Transverse colon (tissue), 4 donors: ENCODE results near the gene LRP8. TPM values are rescaled to one million over a fixed set of nuclear protein-coding genes. Genes with fewer than 3 reads are reported as not detected.

Source experiments
- DNase-seq: peaks from one replicate; pipeline ENCODE4 v3.0.0-alpha.2; 2019
- H3K27ac ChIP-seq, 4 donors: fragments of 200-600 bp; sonication (generic); 2 replicates each; pipeline ENCODE4 v1.5.1; 2016 to 2018; ENCODE audit warnings: inconsistent platforms in 4 of 4
- H3K27me3 ChIP-seq: fragments of 200-600 bp; sonication (generic); 2 replicates; pipeline ENCODE4 v1.5.1; 2017; ENCODE audit warnings: inconsistent platforms
- H3K36me3 ChIP-seq, 4 donors: fragments of 200-600 bp; sonication (generic); 2 replicates each; pipeline ENCODE4 v1.5.1; 2017 to 2019; ENCODE audit warnings: inconsistent platforms in 4 of 4
- H3K4me1 ChIP-seq, 4 donors: fragments of 200-600 bp; sonication (generic); 2 replicates each; pipeline ENCODE4 v1.5.1; 2017 to 2020; ENCODE audit warnings: inconsistent platforms in 4 of 4
- H3K4me3 ChIP-seq, 4 donors: fragments of 200-600 bp; sonication (generic); 1 replicate in 1 of 4; 2 replicates in 3 of 4; pipeline versions ENCODE4 v1.5.1 to v1.6.1; 2017 to 2019; ENCODE audit warnings: inconsistent platforms in 4 of 4
- H3K9me3 ChIP-seq, 2 donors: fragments of 200-600 bp; sonication (generic); 2 replicates each; pipeline ENCODE4 v1.5.1; 2017 to 2019; ENCODE audit warnings: inconsistent platforms in 2 of 2
- EP300 ChIP-seq: sonication (generic); formaldehyde crosslinking; IDR thresholded peaks from one replicate; pipeline ENCODE4 v1.6.1; 2017; ENCODE audit warnings: antibody characterized with exemption, low read depth
- POLR2A ChIP-seq: fragments of 450-650 bp; IDR thresholded peaks from one replicate; pipeline ENCODE4 v1.6.1; 2016; ENCODE audit warnings: antibody characterized with exemption, mild to moderate bottlenecking, moderate library complexity
- POLR2AphosphoS5 ChIP-seq, 3 donors: sonication (generic); formaldehyde crosslinking; IDR thresholded peaks; one replicate each; pipeline ENCODE4 v1.6.1; 2016; ENCODE audit warnings: antibody characterized with exemption in 3 of 3
- WGBS, 2 donors: methylation state at CpG; one replicate each; pipeline ENCODE4 v1.1.5; 2018; ENCODE audit warnings: low coverage in 1 of 2; 5-methylcytosine and 5-hydroxymethylcytosine counted together
- in situ Hi-C, 4 donors: fragments of 200-750 bp; cut with MboI; loops; one replicate each; pipeline versions ENCODE4 v1.15.0 to v1.15.1; 2017; ENCODE audit warnings: low sequenced_read_pairs in 3 of 4, low pct_ligation_motif_present in 1 of 4, low pct_unique_long_range_greater_than_20kb in 1 of 4
- intact Hi-C: fragments of 100-400 bp; cut with DNase I; formaldehyde crosslinking; loops from one replicate; pipeline ENCODE4 v1.15.1; 2023; ENCODE audit warnings: low total_unique reads
- total RNA-seq, 4 donors: library from RNA; depleted of rRNA; stranded (reverse); fragments of >200 nt; gene quantifications; one replicate each; pipeline ENCODE4 v1.1.0, GENCODE V29; 2016
- TF ChIP-seq, protein P1 (sequence below), 5 experiments: fragments of 200-600 bp in 3 of 5; fragments of 450-650 bp in 2 of 5; sonication (generic) in 3 of 5; IDR thresholded peaks; 1 replicate in 2 of 5; 2 replicates in 3 of 5; pipeline ENCODE4 v1.5.1; 2016 to 2017; ENCODE audit warnings: antibody characterized with exemption in 5 of 5, inconsistent platforms in 3 of 5, mild to moderate bottlenecking in 2 of 5, moderate library complexity in 1 of 5

The LRP8 gene
- total RNA-seq, 4 donors from 2014 or later: 0.37 to 10.7 (median 1.4) TPM

DNA sequence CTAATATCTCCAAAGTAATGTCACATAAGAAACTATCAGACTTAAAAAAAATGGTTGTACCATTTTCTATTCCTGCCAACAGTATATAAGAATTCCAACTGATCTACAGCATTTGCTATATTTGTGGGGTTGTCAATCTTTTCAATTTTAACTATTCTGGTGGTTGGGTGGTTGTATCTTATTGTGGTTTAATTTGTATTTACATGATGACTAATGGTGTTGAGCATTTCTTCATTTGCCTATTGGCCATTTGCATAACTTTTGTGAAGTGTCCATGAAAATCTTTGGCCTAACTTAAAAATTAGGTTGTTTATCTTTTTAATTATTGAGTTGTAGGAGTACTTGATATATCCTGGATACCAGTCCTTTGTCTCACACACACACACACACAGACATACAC, 26.2 kb upstream of the LRP8 start:
- Histone ChIP-seq H3K36me3 (no peaks in the 10 kb centered on the region), H3K9me3 (peaks cover 0 to 19% of the 10 kb centered on the region in 2 donors), H3K4me3 (no peak overlapping the region), H3K27ac (no peak overlapping the region), H3K27me3 (peaks cover 4% of the 10 kb centered on the region), H3K4me1 (no peaks in the 10 kb centered on the region)
- in situ Hi-C loops: no loop called here
- intact Hi-C loops: loop anchor here (1.0 kb wide), 1 partner anchor 37 kb away; no protein-coding TSS in a partner anchor
- TF ChIP-seq POLR2AphosphoS5 (IDR thresholded peaks at IDR 0.05): no peak
- TF ChIP-seq, protein P1, sequence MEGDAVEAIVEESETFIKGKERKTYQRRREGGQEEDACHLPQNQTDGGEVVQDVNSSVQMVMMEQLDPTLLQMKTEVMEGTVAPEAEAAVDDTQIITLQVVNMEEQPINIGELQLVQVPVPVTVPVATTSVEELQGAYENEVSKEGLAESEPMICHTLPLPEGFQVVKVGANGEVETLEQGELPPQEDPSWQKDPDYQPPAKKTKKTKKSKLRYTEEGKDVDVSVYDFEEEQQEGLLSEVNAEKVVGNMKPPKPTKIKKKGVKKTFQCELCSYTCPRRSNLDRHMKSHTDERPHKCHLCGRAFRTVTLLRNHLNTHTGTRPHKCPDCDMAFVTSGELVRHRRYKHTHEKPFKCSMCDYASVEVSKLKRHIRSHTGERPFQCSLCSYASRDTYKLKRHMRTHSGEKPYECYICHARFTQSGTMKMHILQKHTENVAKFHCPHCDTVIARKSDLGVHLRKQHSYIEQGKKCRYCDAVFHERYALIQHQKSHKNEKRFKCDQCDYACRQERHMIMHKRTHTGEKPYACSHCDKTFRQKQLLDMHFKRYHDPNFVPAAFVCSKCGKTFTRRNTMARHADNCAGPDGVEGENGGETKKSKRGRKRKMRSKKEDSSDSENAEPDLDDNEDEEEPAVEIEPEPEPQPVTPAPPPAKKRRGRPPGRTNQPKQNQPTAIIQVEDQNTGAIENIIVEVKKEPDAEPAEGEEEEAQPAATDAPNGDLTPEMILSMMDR (IDR thresholded peaks at IDR 0.05): no peak
- TF ChIP-seq EP300: no peak
- TF ChIP-seq POLR2A: no peak
- DNase-seq: no peak

DNA sequence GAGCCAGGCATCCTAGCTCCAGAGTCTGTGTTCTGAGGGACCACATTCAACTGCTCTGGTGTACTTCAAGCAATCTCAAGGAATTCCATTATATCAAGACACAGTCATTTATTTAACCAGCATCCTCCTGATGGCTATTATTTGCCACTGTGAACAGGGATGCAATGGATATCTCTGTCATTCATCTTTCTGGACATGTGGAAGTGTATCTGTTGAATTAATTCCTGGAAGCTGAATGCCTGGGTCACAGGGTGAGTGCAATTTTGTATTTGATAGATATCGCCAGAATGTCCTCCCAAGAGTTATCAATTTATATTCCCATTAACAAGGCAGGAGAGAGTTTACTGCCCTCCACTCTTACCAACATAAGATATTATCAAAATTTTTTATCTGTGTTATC, 24.7 kb upstream of the LRP8 start:
- intact Hi-C loops: no loop called here
- 90 to 93% methylated on average over 1 of the region's 1 CpG for WGBS, 2 donors
- no peaks in the 10 kb centered on the region for H3K36me3 ChIP-seq
- H3K4me1 ChIP-seq: no peaks in the 10 kb centered on the region
- H3K9me3 ChIP-seq: peaks cover 0 to 12% of the 10 kb centered on the region in 2 donors
- H3K4me3 ChIP-seq: no peak overlapping the region
- TF ChIP-seq POLR2A: no peak
- TF ChIP-seq, protein P1 (IDR thresholded peaks at IDR 0.05): no peak
- no peak for TF ChIP-seq POLR2AphosphoS5 (IDR thresholded peaks at IDR 0.05)
- TF ChIP-seq EP300: no peak
- no peak for DNase-seq
- in situ Hi-C loops: no loop called here
- peaks cover under 1% of the 10 kb centered on the region for H3K27me3 ChIP-seq
- no peak overlapping the region for H3K27ac ChIP-seq

DNA sequence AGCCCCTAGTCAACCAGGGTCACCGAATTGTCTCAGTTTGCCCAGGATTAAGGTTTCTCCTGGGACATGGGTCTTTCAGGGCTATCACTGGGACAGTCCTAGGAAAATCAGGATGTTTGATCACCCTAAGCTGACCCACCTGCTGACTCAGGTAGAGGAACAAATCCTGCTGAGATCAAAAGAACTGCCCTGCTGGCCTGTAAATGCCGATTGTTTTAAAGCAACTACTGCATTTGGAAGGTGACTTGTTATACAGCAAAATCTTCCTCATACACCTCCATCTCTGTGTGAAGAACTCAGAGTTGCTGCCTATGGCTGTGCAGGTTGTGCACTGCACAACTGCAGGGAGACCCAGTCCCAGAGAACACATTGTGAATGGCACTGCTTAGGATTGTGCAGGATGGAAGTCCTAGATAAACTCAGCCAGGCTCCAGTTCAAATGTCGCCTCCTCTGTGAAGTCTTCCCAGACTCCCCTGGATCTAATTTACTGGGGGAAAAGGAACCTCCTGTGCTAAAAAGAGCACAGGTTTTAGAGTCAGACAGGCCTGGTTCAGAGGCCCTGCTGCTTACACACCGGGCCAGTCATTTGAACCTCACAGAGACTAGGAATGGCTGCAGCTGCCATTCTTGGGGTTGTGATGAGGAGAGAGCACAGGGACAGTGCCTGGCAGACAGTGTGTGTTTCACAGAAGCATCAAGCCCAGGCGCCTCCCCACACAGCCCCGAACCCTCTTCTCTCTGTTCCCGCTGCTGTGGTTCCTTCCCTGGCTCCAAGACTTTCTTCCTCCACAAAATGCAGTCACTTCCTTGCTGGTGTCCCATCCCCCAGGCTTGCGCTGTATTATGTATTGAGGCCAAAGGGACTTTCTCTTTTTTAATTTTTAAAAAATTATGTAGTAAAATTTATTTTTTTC, 23.2 kb upstream of the LRP8 start:
- 88 to 100% methylated on average over 1 to 8 of the region's 8 CpGs for WGBS, 2 donors
- no peak for DNase-seq
- no peaks in the 10 kb centered on the region for H3K9me3 ChIP-seq
- H3K36me3 ChIP-seq: no peaks in the 10 kb centered on the region
- TF ChIP-seq EP300 (no peak), POLR2AphosphoS5 (IDR thresholded peaks at IDR 0.05) (no peak), POLR2A (no peak)
- TF ChIP-seq, protein P1 (IDR thresholded peaks at IDR 0.05): no peak
- H3K4me1 ChIP-seq: no peaks in the 10 kb centered on the region
- H3K27ac ChIP-seq: no peak overlapping the region
- no peaks in the 10 kb centered on the region for H3K27me3 ChIP-seq
- H3K4me3 ChIP-seq: no peak overlapping the region
- in situ Hi-C loops: no loop called here
- intact Hi-C loops: no loop called here

DNA sequence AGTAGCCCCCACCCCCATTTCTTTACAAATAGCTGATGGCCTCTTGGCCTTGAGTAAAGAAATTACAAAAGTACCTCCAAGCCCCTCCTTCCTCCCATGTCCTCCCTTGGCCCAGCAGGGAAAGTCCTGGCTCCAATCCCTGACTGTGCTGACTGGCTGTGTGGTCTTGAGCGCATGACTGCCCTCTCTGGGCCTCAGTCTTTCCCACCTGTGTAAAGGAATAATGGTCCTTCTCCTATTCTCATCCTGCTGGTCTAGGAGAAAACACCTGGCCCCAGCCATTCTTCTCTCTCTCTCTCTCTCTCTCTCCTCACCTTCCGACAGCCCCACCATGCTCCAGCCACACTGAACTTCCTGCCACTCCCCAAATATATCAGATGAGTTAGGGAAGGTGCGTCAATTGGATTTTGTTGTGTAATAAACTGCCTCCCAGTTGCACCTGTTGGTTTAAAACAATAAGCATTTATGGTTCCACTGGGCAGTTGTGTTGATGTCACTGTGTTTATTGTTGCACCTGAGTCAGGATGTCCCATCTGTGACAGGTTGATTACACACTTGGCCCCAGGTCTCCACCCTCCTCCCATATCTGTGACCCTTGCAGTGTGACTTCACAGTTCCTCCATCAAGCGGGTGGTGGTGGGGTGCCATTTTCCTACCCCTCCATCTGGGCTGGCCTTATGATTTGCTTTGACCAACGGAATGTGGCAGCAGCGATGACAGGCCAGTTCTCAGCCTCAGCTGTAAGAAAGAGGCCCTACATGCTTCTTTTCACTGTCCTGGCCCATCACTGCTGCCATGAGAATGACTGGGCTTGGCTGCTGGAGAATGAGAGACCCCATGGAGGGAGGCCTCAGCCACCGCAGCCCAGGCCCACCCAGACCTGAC, 22.3 kb upstream of the LRP8 start:
- Histone ChIP-seq H3K9me3 (no peaks in the 10 kb centered on the region), H3K36me3 (no peaks in the 10 kb centered on the region), H3K4me1 (no peaks in the 10 kb centered on the region), H3K4me3 (no peak overlapping the region), H3K27ac (no peak overlapping the region), H3K27me3 (no peaks in the 10 kb centered on the region)
- TF ChIP-seq, protein P1 (IDR thresholded peaks at IDR 0.05): no peak
- TF ChIP-seq POLR2A (no peak), POLR2AphosphoS5 (IDR thresholded peaks at IDR 0.05) (no peak), EP300 (no peak)
- DNase-seq: no peak
- WGBS, 2 donors: 67 to 76% methylated on average over 1 to 7 of the region's 7 CpGs
- intact Hi-C loops: no loop called here
- in situ Hi-C loops: no loop called here
